Measurements from ENCODE around the gene ADGRG6. TPM values are rescaled to one million over a fixed set of nuclear protein-coding genes. Genes with fewer than 3 reads are reported as not detected.
A peak's percentile ranks its signal among the peaks of the same experiment; 100 is the strongest.

ADGRG6 gene
- total RNA-seq, 1 donor from 2014 or later: 0.39 TPM

DNA sequence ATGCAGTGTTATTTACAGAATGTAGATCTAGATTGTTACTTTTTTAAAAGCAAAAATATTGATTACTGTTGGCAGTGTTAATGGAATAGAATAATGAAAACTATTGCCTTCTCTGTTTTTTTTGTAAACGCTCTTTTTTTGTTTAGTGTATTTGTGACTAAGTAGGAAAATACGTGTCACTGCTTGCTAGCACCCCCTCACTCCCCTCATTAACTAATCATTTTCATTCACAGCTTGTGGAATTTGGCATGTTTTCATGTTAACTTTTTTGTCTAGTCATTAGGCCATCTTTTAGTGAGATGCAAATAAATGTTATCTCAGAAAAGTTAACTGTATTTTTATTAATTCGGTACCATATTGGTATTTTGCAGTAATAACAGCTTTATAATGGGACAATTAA, 29.8 kb downstream of the ADGRG6 start:
- peaks cover 25% of the 10 kb centered on the region for H3K4me1 Mint-ChIP-seq
- H3K36me3 Mint-ChIP-seq: no peaks in the 10 kb centered on the region
- TF ChIP-seq EZH2 (IDR thresholded peaks at IDR 0.05): no peak
- TF ChIP-seq EZH2phosphoT487 (IDR thresholded peaks at IDR 0.05): no peak
- TF ChIP-seq, protein P1, sequence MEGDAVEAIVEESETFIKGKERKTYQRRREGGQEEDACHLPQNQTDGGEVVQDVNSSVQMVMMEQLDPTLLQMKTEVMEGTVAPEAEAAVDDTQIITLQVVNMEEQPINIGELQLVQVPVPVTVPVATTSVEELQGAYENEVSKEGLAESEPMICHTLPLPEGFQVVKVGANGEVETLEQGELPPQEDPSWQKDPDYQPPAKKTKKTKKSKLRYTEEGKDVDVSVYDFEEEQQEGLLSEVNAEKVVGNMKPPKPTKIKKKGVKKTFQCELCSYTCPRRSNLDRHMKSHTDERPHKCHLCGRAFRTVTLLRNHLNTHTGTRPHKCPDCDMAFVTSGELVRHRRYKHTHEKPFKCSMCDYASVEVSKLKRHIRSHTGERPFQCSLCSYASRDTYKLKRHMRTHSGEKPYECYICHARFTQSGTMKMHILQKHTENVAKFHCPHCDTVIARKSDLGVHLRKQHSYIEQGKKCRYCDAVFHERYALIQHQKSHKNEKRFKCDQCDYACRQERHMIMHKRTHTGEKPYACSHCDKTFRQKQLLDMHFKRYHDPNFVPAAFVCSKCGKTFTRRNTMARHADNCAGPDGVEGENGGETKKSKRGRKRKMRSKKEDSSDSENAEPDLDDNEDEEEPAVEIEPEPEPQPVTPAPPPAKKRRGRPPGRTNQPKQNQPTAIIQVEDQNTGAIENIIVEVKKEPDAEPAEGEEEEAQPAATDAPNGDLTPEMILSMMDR (IDR thresholded peaks at IDR 0.05): no peak
- H3F3A ChIP-seq (ENCODE audit: low read depth): no peaks in the 10 kb centered on the region
- no peaks in the 10 kb centered on the region for H3K9me3 Mint-ChIP-seq
- no peak overlapping the region for H3K4me3 ChIP-seq
- no peak overlapping the region for H3K9ac ChIP-seq
- H3K4me3 Mint-ChIP-seq: peak overlapping the region; percentile 14
- H3K4me1 ChIP-seq: no peaks in the 10 kb centered on the region
- DNase-seq (ENCODE audit: low spot score): no peak
- H3K4me2 ChIP-seq: no peak overlapping the region
- H3K27ac ChIP-seq: no peak overlapping the region
- no peak overlapping the region for H2AFZ ChIP-seq (replicated peaks)
- no peaks in the 10 kb centered on the region for H3K27me3 ChIP-seq
- H3K36me3 ChIP-seq: no peaks in the 10 kb centered on the region
- no peaks in the 10 kb centered on the region for H3K9me3 ChIP-seq (ENCODE audit: low read depth)
- H3K27me3 Mint-ChIP-seq (ENCODE audit: insufficient read depth, low read depth): no peaks in the 10 kb centered on the region
- no peaks in the 10 kb centered on the region for H4K20me1 ChIP-seq (ENCODE audit: low read depth)
- peak overlapping the region; percentile 98 for H3K27ac Mint-ChIP-seq
- no peaks in the 10 kb centered on the region for H3K79me2 ChIP-seq (ENCODE audit: low read depth)

DNA sequence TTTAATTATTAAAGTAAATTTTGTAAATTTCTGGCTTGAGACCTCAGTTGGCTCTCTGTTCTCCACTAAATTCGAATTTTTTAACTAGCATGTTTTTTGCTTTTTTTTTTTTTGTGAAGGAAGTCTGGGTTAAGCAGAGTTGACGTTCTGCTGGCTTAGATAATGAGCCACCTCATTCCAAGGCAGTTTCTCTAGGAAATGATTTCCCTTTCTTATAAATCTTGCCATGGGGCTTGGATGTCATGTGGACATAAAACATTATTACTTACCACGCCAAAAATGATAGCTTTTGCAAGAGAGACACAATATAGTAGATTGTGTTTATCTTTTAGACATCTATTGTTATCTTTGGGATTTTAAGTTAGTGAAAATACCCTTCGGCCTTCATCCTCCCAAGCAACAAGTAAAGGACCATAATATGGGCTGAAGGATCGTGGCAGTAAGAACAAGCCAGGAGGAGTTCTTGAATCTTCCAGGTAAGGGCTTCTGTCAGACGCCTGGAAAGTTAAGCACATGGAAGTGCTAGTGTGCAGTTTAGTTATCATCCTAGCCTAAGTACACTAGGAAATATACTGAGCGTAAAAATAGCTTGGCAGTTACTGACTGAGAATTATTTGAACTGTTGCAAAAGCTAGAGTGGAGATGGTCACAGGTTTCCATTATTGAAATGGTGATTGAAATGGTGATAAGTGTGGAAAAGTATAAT, 30.7 kb downstream of the ADGRG6 start:
- Histone ChIP-seq H3K36me3 (no peaks in the 10 kb centered on the region), H3K4me3 (no peak overlapping the region), H3K27ac (no peak overlapping the region), H2AFZ (replicated peaks) (no peak overlapping the region), H3K9me3 (ENCODE audit: low read depth) (no peaks in the 10 kb centered on the region), H3K4me2 (no peak overlapping the region), H3K27me3 (no peaks in the 10 kb centered on the region), H3K4me1 (no peaks in the 10 kb centered on the region), H3F3A (ENCODE audit: low read depth) (no peaks in the 10 kb centered on the region), H4K20me1 (ENCODE audit: low read depth) (no peaks in the 10 kb centered on the region), H3K9ac (no peak overlapping the region), H3K79me2 (ENCODE audit: low read depth) (no peaks in the 10 kb centered on the region)
- no peak for TF ChIP-seq EZH2phosphoT487 (IDR thresholded peaks at IDR 0.05)
- no peak for TF ChIP-seq EZH2 (IDR thresholded peaks at IDR 0.05)
- TF ChIP-seq, protein P1 (IDR thresholded peaks at IDR 0.05): no peak
- H3K36me3 Mint-ChIP-seq: no peaks in the 10 kb centered on the region
- H3K4me1 Mint-ChIP-seq: peaks cover 25% of the 10 kb centered on the region
- H3K27ac Mint-ChIP-seq: no peak overlapping the region
- no peak overlapping the region for H3K4me3 Mint-ChIP-seq
- H3K27me3 Mint-ChIP-seq (ENCODE audit: insufficient read depth, low read depth): no peaks in the 10 kb centered on the region
- no peaks in the 10 kb centered on the region for H3K9me3 Mint-ChIP-seq
- no peak for DNase-seq (ENCODE audit: low spot score)

DNA sequence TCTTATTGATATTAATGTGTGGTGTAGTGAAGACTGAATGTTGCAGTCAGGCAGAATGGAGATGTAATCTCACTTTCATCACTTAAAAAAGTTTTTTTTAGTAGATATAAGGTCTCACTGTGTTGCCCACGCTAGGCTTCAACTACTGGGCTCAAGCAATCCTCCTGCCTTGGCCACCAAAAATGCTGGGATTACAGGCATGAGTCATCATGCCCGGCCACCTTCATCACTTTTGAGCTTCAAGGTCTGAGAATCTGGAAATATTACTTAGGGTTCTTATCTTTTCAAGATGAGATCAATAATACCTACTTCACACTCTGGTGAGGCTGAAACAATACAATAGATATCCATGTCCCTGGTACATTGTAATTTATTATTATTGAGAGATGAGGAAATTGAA, 31.6 kb downstream of the ADGRG6 start:
- Mint-ChIP-seq H3K27me3 (ENCODE audit: insufficient read depth, low read depth) (no peaks in the 10 kb centered on the region), H3K9me3 (no peaks in the 10 kb centered on the region), H3K27ac (no peak overlapping the region), H3K4me3 (no peak overlapping the region), H3K4me1 (peaks cover 25% of the 10 kb centered on the region), H3K36me3 (no peaks in the 10 kb centered on the region)
- Histone ChIP-seq H3F3A (ENCODE audit: low read depth) (no peaks in the 10 kb centered on the region), H3K4me1 (no peaks in the 10 kb centered on the region), H3K27me3 (no peaks in the 10 kb centered on the region), H3K36me3 (no peaks in the 10 kb centered on the region), H3K79me2 (ENCODE audit: low read depth) (no peaks in the 10 kb centered on the region), H3K4me2 (no peak overlapping the region), H2AFZ (replicated peaks) (no peak overlapping the region), H4K20me1 (ENCODE audit: low read depth) (no peaks in the 10 kb centered on the region), H3K4me3 (no peak overlapping the region), H3K9me3 (ENCODE audit: low read depth) (no peaks in the 10 kb centered on the region), H3K9ac (no peak overlapping the region), H3K27ac (no peak overlapping the region)
- DNase-seq (ENCODE audit: low spot score): no peak
- TF ChIP-seq EZH2phosphoT487 (IDR thresholded peaks at IDR 0.05) (no peak), EZH2 (IDR thresholded peaks at IDR 0.05) (no peak)
- TF ChIP-seq, protein P1 (IDR thresholded peaks at IDR 0.05): no peak
